HepG2 (cell line): Measurements from ENCODE around the gene MCRS1. TPM values are rescaled to one million over a fixed set of nuclear protein-coding genes. Genes with fewer than 3 reads are reported as not detected.

Experiments
- ASH2L ChIP-seq: fragments of 300-600, 200-600 bp; sonication (generic); IDR thresholded peaks from 2 replicates; pipeline ENCODE4 v1.7.0; 2017; ENCODE audit warnings: low read depth, mild to moderate bottlenecking, moderate library complexity, mixed read lengths, low read length; ENCODE audit not compliant: insufficient read length
- ATF2 ChIP-seq: sonication (generic); formaldehyde crosslinking; IDR thresholded peaks from 2 replicates; pipeline ENCODE4 v1.4.0; 2020; ENCODE audit warnings: missing genetic modification reagents
- ELF3 ChIP-seq: IDR thresholded peaks from 2 replicates; pipeline ENCODE4 v1.6.1; 2016; ENCODE audit warnings: missing genetic modification reagents, missing compliant biosample characterization
- JUNB ChIP-seq: sonication (generic); formaldehyde crosslinking; IDR thresholded peaks from 2 replicates; pipeline ENCODE4 v1.8.0; 2022; ENCODE audit warnings: missing genetic modification reagents, mild to moderate bottlenecking, borderline replicate concordance
- MTF2 ChIP-seq: sonication (generic); formaldehyde crosslinking; IDR thresholded peaks from 2 replicates; pipeline ENCODE4 v1.5.0; 2020; ENCODE audit warnings: missing genetic modification reagents, borderline replicate concordance
- SP5 ChIP-seq: IDR thresholded peaks from 2 replicates; pipeline ENCODE4 v1.6.1; 2016; ENCODE audit warnings: low read depth, borderline replicate concordance
- TARDBP ChIP-seq: sonication (generic); formaldehyde crosslinking; IDR thresholded peaks from 2 replicates; pipeline ENCODE4 v1.8.0; 2022; ENCODE audit warnings: mild to moderate bottlenecking, missing genetic modification reagents
- TBX3 ChIP-seq: fragments of 450-650 bp; IDR thresholded peaks from 2 replicates; pipeline ENCODE4 v1.6.1; 2017; ENCODE audit warnings: antibody characterized with exemption, mild to moderate bottlenecking, inconsistent platforms, borderline replicate concordance
- ZHX2 ChIP-seq, 2 experiments: sonication (generic) in 1 of 2; formaldehyde crosslinking in 1 of 2; IDR thresholded peaks; 2 replicates each; pipeline versions ENCODE4 v1.6.1 to v1.9.0; 2014 to 2022; ENCODE audit warnings: antibody characterized with exemption in 1 of 2, borderline replicate concordance in 1 of 2, inconsistent platforms in 1 of 2, low read depth in 1 of 2, missing genetic modification reagents in 1 of 2
- ZNF280D ChIP-seq: sonication (generic); formaldehyde crosslinking; IDR thresholded peaks from 2 replicates; pipeline ENCODE4 v1.5.1; 2020; ENCODE audit warnings: mild to moderate bottlenecking, missing genetic modification reagents
- ZNF607 ChIP-seq: sonication (generic); formaldehyde crosslinking; IDR thresholded peaks from 2 replicates; pipeline ENCODE4 v1.5.1; 2020; ENCODE audit warnings: missing genetic modification reagents, mild to moderate bottlenecking, borderline replicate concordance
- ZNF687 ChIP-seq: sonication (generic); formaldehyde crosslinking; IDR thresholded peaks from 2 replicates; pipeline ENCODE4 v1.5.1; 2020; ENCODE audit warnings: mild to moderate bottlenecking, missing genetic modification reagents, moderate library complexity
- polyA plus RNA-seq, 8 experiments: library from polyadenylated mRNA; depleted of rRNA in 3 of 8; stranded (reverse) in 7 of 8; unstranded in 1 of 8; fragments of >200 nt; fragmentation: Illumina TruSeq in 4 of 8; extraction: Trizol in 4 of 8; gene quantifications; 2 replicates each; pipeline versions ENCODE4 v1.2.1 to v1.2.3, GENCODE V29; 2011 to 2016; ENCODE audit warnings: low read depth in 4 of 8, missing spikeins in 1 of 8, mixed read lengths in 1 of 8; ENCODE audit not compliant: insufficient read depth in 1 of 8
- total RNA-seq, 5 experiments: library from RNA; depleted of rRNA; stranded (reverse); fragments of >200 nt; fragmentation: Illumina TruSeq; extraction: Trizol; gene quantifications; 2 replicates each; pipeline ENCODE4 v1.2.3, GENCODE V29; 2016; ENCODE audit warnings: low read depth in 1 of 5

MCRS1 gene
- total and polyA plus RNA-seq, 2 of the 13 experiments (the other 11 are each of a cell fraction or from before 2014, with no cell fraction given), result 51.0 to 66.3 TPM

GRCh38 chr12:49543221-49543913, 24.6 kb downstream of the MCRS1 start (continued):
- TF ChIP-seq ATF2, result no peak
- TF ChIP-seq ZNF280D (CRISPR knock-in tag), result no peak
- TF ChIP-seq TARDBP (CRISPR knock-in tag), result no peak
- no peak for TF ChIP-seq JUNB
- peak; percentile 12; the same call in 1 of the 2 replicates for TF ChIP-seq ELF3
- TF ChIP-seq SP5 (CRISPR knock-in tag), result no peak
- TF ChIP-seq ZNF687, result peak; percentile 81
- 0 out of 2 replicates have a peak, but pooled peaks have one; percentile 16 for TF ChIP-seq ZHX2 (IDR thresholded peaks at IDR 0.05; ENCODE audit: low read depth)
- TF ChIP-seq ZHX2 (CRISPR knock-in tag; IDR thresholded peaks at IDR 0.05; ENCODE audit: borderline replicate concordance), result no peak
- 0 out of 2 replicates have a peak, but pooled peaks have one; percentile 53 for TF ChIP-seq MTF2 (CRISPR knock-in tag)
- no peak for TF ChIP-seq ZNF607 (CRISPR knock-in tag)
- no peak for TF ChIP-seq TBX3
- no peak for TF ChIP-seq ASH2L
